ENCODE results near the gene ATP8B3. TPM values are rescaled to one million over a fixed set of nuclear protein-coding genes. Genes with fewer than 3 reads are reported as not detected.

ATP8B3 gene
- polyA plus RNA-seq, 1 donor (not counting 4 experiments of a cell fraction or from before 2014, with no cell fraction given): 0.98 TPM

DNA sequence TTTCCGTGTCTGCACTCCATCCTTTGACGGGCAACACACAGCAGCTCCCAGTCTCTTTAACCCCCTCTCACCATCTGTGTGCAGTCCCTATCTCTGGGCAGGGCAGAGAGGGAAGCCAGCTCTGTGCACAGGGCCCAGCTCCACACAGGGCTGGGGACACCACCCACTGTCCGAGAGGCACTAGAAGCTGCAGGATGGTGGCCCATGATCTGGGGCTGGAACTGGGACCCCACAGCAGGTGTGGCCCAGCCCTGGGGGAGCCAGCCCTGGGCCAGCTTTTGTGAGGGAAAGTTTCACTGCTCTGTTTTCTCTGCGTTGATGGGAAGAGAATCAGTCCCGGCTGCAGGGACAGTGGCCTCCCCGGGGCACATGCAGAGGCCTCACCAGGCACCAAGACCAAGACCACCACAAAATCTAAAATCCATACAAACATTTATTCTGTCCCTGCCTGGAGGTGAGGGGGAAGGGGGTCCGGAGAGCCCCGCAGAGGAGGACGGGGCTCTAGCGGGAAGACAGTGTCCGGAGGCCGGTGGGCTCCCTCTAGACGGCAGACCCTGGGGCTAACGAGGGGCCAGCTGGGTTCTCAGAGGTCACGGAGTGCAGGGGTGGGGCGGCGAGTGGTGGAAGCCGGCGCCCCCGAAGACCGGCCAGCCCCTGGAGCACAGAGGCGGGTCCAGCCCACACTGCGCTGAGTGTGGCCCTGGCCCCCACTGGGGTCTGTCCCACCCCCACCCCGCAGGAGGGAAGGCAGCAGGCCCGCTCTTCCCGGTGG, 2.9 kb upstream of the ATP8B3 start:
- no peak for TF ChIP-seq EZH2 (IDR thresholded peaks at IDR 0.05; ENCODE audit: low read length)
- TF ChIP-seq, protein P1, sequence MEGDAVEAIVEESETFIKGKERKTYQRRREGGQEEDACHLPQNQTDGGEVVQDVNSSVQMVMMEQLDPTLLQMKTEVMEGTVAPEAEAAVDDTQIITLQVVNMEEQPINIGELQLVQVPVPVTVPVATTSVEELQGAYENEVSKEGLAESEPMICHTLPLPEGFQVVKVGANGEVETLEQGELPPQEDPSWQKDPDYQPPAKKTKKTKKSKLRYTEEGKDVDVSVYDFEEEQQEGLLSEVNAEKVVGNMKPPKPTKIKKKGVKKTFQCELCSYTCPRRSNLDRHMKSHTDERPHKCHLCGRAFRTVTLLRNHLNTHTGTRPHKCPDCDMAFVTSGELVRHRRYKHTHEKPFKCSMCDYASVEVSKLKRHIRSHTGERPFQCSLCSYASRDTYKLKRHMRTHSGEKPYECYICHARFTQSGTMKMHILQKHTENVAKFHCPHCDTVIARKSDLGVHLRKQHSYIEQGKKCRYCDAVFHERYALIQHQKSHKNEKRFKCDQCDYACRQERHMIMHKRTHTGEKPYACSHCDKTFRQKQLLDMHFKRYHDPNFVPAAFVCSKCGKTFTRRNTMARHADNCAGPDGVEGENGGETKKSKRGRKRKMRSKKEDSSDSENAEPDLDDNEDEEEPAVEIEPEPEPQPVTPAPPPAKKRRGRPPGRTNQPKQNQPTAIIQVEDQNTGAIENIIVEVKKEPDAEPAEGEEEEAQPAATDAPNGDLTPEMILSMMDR (optimal IDR thresholded peaks at IDR 0.05 in 1 of 3, IDR thresholded peaks at IDR 0.05 in 1 of 3, conservative IDR thresholded peaks at IDR 0.05 in 1 of 3; ENCODE audit: extremely low read depth in 1 of 3, insufficient read depth in 2 of 3, low read length in 3 of 3): no peak
- Histone ChIP-seq H3K9me3 (ENCODE audit: control insufficient read depth, low read depth, low read length) (no peaks in the 10 kb centered on the region), H3K4me1 (ENCODE audit: control insufficient read depth, extremely low read depth, insufficient read depth, low read length) (peaks cover 11% of the 10 kb centered on the region), H3K36me3 (ENCODE audit: control insufficient read depth in 2 of 2, extremely low read depth in 1 of 2, insufficient read depth in 2 of 2, low read length in 2 of 2) (peaks cover 17% of the 10 kb centered on the region in 2 experiments), H3K4me2 (ENCODE audit: control insufficient read depth, extremely low read depth, insufficient read depth, low read depth, low read length) (no peak overlapping the region), H3K27me3 (ENCODE audit: control insufficient read depth, extremely low read depth, insufficient read depth, low read length) (no peaks in the 10 kb centered on the region), H3K79me2 (ENCODE audit: control insufficient read depth, insufficient read depth, low read length) (no peaks in the 10 kb centered on the region), H3K4me3 (ENCODE audit: control insufficient read depth in 2 of 3, extremely low read depth in 1 of 3, insufficient read depth in 2 of 3, low read depth in 1 of 3, low read length in 3 of 3) (no peak overlapping the region), H4K20me1 (ENCODE audit: control insufficient read depth, extremely low read depth, insufficient read depth, low read length) (no peaks in the 10 kb centered on the region), H3K27ac (ENCODE audit: control insufficient read depth, insufficient read depth, low read length) (no peak overlapping the region), H3K9ac (ENCODE audit: control insufficient read depth, extremely low read depth, insufficient read depth, low read length) (no peak overlapping the region), H2AFZ (ENCODE audit: control insufficient read depth, low read length) (no peak overlapping the region), H3K9me1 (ENCODE audit: control insufficient read depth, extremely low read depth, insufficient read depth, low read length) (no peaks in the 10 kb centered on the region)
- DNase-seq (ENCODE audit: low read depth, low spot score): no peak
- dilution Hi-C loops (cut with MboI; ENCODE audit: extremely low pct_ligation_motif_present, low sequenced_read_pairs): no loop called here
- FAIRE-seq: no peak

DNA sequence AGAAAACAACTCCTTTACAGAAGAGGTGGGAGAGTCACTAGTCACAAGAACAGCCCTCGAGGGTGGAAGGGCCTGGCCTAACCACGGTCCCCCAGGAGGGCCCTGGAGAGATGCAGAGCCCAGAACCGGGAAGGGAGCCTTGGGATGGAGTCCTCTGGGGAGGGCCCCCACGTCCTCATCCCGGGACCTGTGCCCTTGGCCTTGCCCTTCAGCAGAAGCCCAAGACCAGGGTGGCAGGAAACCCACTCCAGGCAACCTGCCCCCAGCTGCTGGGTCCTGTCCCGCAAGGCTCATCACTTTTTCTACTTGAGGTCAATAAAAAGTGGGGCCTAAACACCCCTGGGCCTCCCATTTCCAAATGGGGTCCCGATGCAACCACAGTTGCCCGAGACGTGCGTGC, 2.3 kb upstream of the ATP8B3 start:
- Histone ChIP-seq H3K9me3 (ENCODE audit: control insufficient read depth, low read depth, low read length) (no peaks in the 10 kb centered on the region), H3K4me3 (ENCODE audit: control insufficient read depth in 2 of 3, extremely low read depth in 1 of 3, insufficient read depth in 2 of 3, low read depth in 1 of 3, low read length in 3 of 3) (no peak overlapping the region), H3K27me3 (ENCODE audit: control insufficient read depth, extremely low read depth, insufficient read depth, low read length) (no peaks in the 10 kb centered on the region), H3K36me3 (ENCODE audit: control insufficient read depth in 2 of 2, extremely low read depth in 1 of 2, insufficient read depth in 2 of 2, low read length in 2 of 2) (peaks cover 17% of the 10 kb centered on the region in 2 experiments), H3K27ac (ENCODE audit: control insufficient read depth, insufficient read depth, low read length) (no peak overlapping the region), H2AFZ (ENCODE audit: control insufficient read depth, low read length) (no peak overlapping the region), H3K9me1 (ENCODE audit: control insufficient read depth, extremely low read depth, insufficient read depth, low read length) (no peaks in the 10 kb centered on the region), H4K20me1 (ENCODE audit: control insufficient read depth, extremely low read depth, insufficient read depth, low read length) (no peaks in the 10 kb centered on the region), H3K9ac (ENCODE audit: control insufficient read depth, extremely low read depth, insufficient read depth, low read length) (no peak overlapping the region), H3K4me1 (ENCODE audit: control insufficient read depth, extremely low read depth, insufficient read depth, low read length) (peaks cover 11% of the 10 kb centered on the region), H3K79me2 (ENCODE audit: control insufficient read depth, insufficient read depth, low read length) (no peaks in the 10 kb centered on the region), H3K4me2 (ENCODE audit: control insufficient read depth, extremely low read depth, insufficient read depth, low read depth, low read length) (no peak overlapping the region)
- dilution Hi-C loops (cut with MboI; ENCODE audit: extremely low pct_ligation_motif_present, low sequenced_read_pairs): no loop called here
- DNase-seq (ENCODE audit: low read depth, low spot score) (no peak), FAIRE-seq (no peak)
- TF ChIP-seq, protein P1 (optimal IDR thresholded peaks at IDR 0.05 in 1 of 3, IDR thresholded peaks at IDR 0.05 in 1 of 3, conservative IDR thresholded peaks at IDR 0.05 in 1 of 3; ENCODE audit: extremely low read depth in 1 of 3, insufficient read depth in 2 of 3, low read length in 3 of 3): no peak
- TF ChIP-seq EZH2 (IDR thresholded peaks at IDR 0.05; ENCODE audit: low read length): no peak
